Measurements from ENCODE around the gene OLIG3.

- TF ChIP-seq CTCF (conservative IDR thresholded peaks at IDR 0.05) = no peak
- TF ChIP-seq ZFX (IDR thresholded peaks at IDR 0.05) = no peak
Observed at GRCh38 chr6:137531376-137532092, 37.3 kb upstream of the OLIG3 start.
